K562 (cell line): Measurements from ENCODE around the gene NSDHL. TPM values are rescaled to one million over a fixed set of nuclear protein-coding genes. Genes with fewer than 3 reads are reported as not detected.

ENCODE experiments used
- BCOR ChIP-seq: fragments of 450-650 bp; IDR thresholded peaks from 2 replicates; pipeline ENCODE4 v1.6.1; 2016
- BDP1 ChIP-seq: IDR thresholded peaks from 3 replicates; pipeline ENCODE4 v1.6.1; 2011; ENCODE audit not compliant: insufficient read length, insufficient read depth
- CSDE1 ChIP-seq, 2 experiments: fragments of 450-650 bp; IDR thresholded peaks; 2 replicates each; pipeline ENCODE4 v1.6.1; 2016; ENCODE audit warnings: mild to moderate bottlenecking in 1 of 2
- CXXC5 ChIP-seq: fragments of 250-450 bp; sonication (Bioruptor Pico); IDR thresholded peaks from 2 replicates; pipeline ENCODE4 v1.8.0; 2022; ENCODE audit warnings: inconsistent platforms, mild to moderate bottlenecking, moderate library complexity
- GATAD2A ChIP-seq: fragments of 450-650 bp; IDR thresholded peaks from 2 replicates; pipeline ENCODE4 v1.6.1; 2017
- JUNB ChIP-seq: fragments of 450-650 bp; formaldehyde crosslinking; conservative IDR thresholded peaks from 2 replicates; pipeline ENCODE4 v1.4.0; 2020; ENCODE audit warnings: mild to moderate bottlenecking
- KLF1 ChIP-seq: fragments of 450-650 bp; IDR thresholded peaks from 2 replicates; pipeline ENCODE4 v1.6.1; 2016; ENCODE audit warnings: missing genetic modification characterization, missing compliant biosample characterization
- MXI1 ChIP-seq: IDR thresholded peaks from 2 replicates; pipeline ENCODE4 v1.6.1; 2011; ENCODE audit warnings: low read depth, mild to moderate bottlenecking, improper control_type of control experiment, low read length
- PHB ChIP-seq: fragments of 250-450 bp; sonication (Bioruptor Pico); IDR thresholded peaks from 2 replicates; pipeline ENCODE4 v1.5.0; 2021
- PHF21A ChIP-seq: fragments of 450-650 bp; IDR thresholded peaks from 2 replicates; pipeline ENCODE4 v1.6.1; 2017; ENCODE audit warnings: low read depth, borderline replicate concordance
- PML ChIP-seq: IDR thresholded peaks from 2 replicates; pipeline ENCODE4 v1.6.1; 2012; ENCODE audit warnings: low read length, inconsistent platforms
- POU5F1 ChIP-seq: fragments of 150-350 bp; IDR thresholded peaks from 2 replicates; pipeline ENCODE4 v1.6.1; 2014; ENCODE audit warnings: borderline replicate concordance, low read length, low read depth, mild to moderate bottlenecking; ENCODE audit not compliant: partially characterized antibody
- TBP ChIP-seq: optimal IDR thresholded peaks from 2 replicates; pipeline ENCODE3; 2011; ENCODE audit warnings: low read depth, low read length, improper control_type of control experiment
- XRCC3 ChIP-seq: fragments of 450-650 bp; IDR thresholded peaks from 2 replicates; pipeline ENCODE4 v1.6.1; 2017; ENCODE audit warnings: mild to moderate bottlenecking, moderate library complexity
- ZNF57 ChIP-seq: fragments of 450-650 bp; formaldehyde crosslinking; IDR thresholded peaks from 2 replicates; pipeline ENCODE4 v1.4.0; 2020; ENCODE audit warnings: mild to moderate bottlenecking, moderate library complexity
- ZNF79 ChIP-seq: fragments of 250-450 bp; sonication (Bioruptor Pico); IDR thresholded peaks from 2 replicates; pipeline ENCODE4 v1.4.0; 2020; ENCODE audit warnings: low read depth, mild to moderate bottlenecking, moderate library complexity
- polyA plus RNA-seq, 8 experiments: library from polyadenylated mRNA; depleted of rRNA in 4 of 8; stranded (reverse) in 5 of 8; unstranded in 3 of 8; fragments of >200 nt; fragmentation: Nextera tagmentation in 2 of 8; fragmentation: Illumina TruSeq in 1 of 8; extraction: Ambion mirVana in 2 of 8; extraction: Trizol in 1 of 8; gene quantifications; 2 replicates each; pipeline versions ENCODE4 v1.2.1 to v1.2.3, GENCODE V29; 2011 to 2014; ENCODE audit warnings: inconsistent platforms in 1 of 8, missing spikeins in 1 of 8
- total RNA-seq, 7 experiments: library from RNA; depleted of rRNA in 6 of 7; stranded (reverse); fragments of >200 nt in 6 of 7; fragmentation: Illumina TruSeq in 2 of 7; extraction: Trizol in 2 of 7; gene quantifications; 2 replicates each; pipeline versions ENCODE4 v1.2.1 to v1.2.3, GENCODE V29; 2011 to 2021; ENCODE audit warnings: low replicate concordance in 1 of 7
- TF ChIP-seq, protein P1 (sequence below): fragments of 450-650 bp; IDR thresholded peaks from 2 replicates; pipeline ENCODE4 v1.6.1; 2017; ENCODE audit warnings: mild to moderate bottlenecking, moderate library complexity
- TF ChIP-seq, protein P2 (sequence below): IDR thresholded peaks from 2 replicates; pipeline ENCODE4 v1.6.1; 2012; ENCODE audit warnings: low read depth, low read length, improper control_type of control experiment, borderline replicate concordance
- TF ChIP-seq, protein P3 (sequence below): fragments of 450-650 bp; IDR thresholded peaks from 2 replicates; pipeline ENCODE4 v1.7.0; 2016; ENCODE audit warnings: borderline replicate concordance
- TF ChIP-seq, protein P4 (sequence below): fragments of 450-650 bp; conservative IDR thresholded peaks from 2 replicates; pipeline ENCODE4 v1.6.1; 2016; ENCODE audit warnings: missing genetic modification characterization, low read depth, mild to moderate bottlenecking, control low read depth, missing compliant biosample characterization
- TF ChIP-seq, protein P5 (sequence below): fragments of 250-450 bp; sonication (Bioruptor Pico); IDR thresholded peaks from 2 replicates; pipeline ENCODE4 v1.5.0; 2021
- TF ChIP-seq, protein P6 (sequence below): sonication (generic); formaldehyde crosslinking; IDR thresholded peaks from 2 replicates; pipeline ENCODE4 v1.8.0; 2022; ENCODE audit warnings: missing genetic modification reagents, mild to moderate bottlenecking, moderate library complexity, borderline replicate concordance

Gene NSDHL
- total and polyA plus RNA-seq, 9 of the 15 experiments (the other 6 are each of a cell fraction or from before 2014, with no cell fraction given) = 22.5 to 63.4 (median 40.8) TPM

DNA sequence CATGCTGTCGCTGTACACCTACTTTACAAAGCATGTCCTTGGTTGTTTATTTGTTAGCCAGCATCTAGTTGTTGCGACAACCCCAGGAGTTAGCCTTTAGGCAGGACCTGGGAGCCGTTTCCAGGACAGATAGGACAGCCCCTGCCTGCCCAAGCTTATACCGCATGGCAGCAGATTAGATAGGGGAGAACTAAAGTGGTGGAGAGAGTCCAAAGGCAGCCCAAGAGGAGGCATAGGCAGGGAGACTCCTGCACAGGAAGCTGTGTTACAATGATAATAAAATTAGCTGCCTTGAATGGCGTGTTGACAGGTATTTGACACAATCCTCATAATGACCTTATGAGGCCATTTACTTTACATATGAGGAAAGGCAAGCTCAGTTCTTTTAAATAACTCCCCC is 13.0 kb downstream of the NSDHL start (continued):
- TF ChIP-seq, protein P1, sequence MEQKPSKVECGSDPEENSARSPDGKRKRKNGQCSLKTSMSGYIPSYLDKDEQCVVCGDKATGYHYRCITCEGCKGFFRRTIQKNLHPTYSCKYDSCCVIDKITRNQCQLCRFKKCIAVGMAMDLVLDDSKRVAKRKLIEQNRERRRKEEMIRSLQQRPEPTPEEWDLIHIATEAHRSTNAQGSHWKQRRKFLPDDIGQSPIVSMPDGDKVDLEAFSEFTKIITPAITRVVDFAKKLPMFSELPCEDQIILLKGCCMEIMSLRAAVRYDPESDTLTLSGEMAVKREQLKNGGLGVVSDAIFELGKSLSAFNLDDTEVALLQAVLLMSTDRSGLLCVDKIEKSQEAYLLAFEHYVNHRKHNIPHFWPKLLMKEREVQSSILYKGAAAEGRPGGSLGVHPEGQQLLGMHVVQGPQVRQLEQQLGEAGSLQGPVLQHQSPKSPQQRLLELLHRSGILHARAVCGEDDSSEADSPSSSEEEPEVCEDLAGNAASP = no peak
- TF ChIP-seq, protein P2, sequence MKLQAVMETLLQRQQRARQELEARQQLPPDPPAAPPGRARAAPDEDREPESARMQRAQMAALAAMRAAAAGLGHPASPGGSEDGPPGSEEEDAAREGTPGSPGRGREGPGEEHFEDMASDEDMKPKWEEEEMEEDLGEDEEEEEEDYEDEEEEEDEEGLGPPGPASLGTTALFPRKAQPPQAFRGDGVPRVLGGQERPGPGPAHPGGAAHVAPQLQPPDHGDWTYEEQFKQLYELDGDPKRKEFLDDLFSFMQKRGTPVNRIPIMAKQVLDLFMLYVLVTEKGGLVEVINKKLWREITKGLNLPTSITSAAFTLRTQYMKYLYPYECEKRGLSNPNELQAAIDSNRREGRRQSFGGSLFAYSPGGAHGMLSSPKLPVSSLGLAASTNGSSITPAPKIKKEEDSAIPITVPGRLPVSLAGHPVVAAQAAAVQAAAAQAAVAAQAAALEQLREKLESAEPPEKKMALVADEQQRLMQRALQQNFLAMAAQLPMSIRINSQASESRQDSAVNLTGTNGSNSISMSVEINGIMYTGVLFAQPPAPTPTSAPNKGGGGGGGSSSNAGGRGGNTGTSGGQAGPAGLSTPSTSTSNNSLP = 0 out of 2 replicates have a peak, but pooled peaks have one; percentile 15
- TF ChIP-seq BCOR = no peak
- TF ChIP-seq, protein P3, sequence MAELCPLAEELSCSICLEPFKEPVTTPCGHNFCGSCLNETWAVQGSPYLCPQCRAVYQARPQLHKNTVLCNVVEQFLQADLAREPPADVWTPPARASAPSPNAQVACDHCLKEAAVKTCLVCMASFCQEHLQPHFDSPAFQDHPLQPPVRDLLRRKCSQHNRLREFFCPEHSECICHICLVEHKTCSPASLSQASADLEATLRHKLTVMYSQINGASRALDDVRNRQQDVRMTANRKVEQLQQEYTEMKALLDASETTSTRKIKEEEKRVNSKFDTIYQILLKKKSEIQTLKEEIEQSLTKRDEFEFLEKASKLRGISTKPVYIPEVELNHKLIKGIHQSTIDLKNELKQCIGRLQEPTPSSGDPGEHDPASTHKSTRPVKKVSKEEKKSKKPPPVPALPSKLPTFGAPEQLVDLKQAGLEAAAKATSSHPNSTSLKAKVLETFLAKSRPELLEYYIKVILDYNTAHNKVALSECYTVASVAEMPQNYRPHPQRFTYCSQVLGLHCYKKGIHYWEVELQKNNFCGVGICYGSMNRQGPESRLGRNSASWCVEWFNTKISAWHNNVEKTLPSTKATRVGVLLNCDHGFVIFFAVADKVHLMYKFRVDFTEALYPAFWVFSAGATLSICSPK = no peak
- no peak for TF ChIP-seq CSDE1 (IDR thresholded peaks at IDR 0.05)
- no peak for TF ChIP-seq BDP1
- no peak for TF ChIP-seq KLF1 (tag)
- no peak for TF ChIP-seq ZNF57 (CRISPR knock-in tag)
- no peak for TF ChIP-seq PHF21A
- no peak for TF ChIP-seq PHB
- TF ChIP-seq, protein P4, sequence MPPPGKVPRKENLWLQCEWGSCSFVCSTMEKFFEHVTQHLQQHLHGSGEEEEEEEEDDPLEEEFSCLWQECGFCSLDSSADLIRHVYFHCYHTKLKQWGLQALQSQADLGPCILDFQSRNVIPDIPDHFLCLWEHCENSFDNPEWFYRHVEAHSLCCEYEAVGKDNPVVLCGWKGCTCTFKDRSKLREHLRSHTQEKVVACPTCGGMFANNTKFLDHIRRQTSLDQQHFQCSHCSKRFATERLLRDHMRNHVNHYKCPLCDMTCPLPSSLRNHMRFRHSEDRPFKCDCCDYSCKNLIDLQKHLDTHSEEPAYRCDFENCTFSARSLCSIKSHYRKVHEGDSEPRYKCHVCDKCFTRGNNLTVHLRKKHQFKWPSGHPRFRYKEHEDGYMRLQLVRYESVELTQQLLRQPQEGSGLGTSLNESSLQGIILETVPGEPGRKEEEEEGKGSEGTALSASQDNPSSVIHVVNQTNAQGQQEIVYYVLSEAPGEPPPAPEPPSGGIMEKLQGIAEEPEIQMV = no peak
- TF ChIP-seq, protein P5, sequence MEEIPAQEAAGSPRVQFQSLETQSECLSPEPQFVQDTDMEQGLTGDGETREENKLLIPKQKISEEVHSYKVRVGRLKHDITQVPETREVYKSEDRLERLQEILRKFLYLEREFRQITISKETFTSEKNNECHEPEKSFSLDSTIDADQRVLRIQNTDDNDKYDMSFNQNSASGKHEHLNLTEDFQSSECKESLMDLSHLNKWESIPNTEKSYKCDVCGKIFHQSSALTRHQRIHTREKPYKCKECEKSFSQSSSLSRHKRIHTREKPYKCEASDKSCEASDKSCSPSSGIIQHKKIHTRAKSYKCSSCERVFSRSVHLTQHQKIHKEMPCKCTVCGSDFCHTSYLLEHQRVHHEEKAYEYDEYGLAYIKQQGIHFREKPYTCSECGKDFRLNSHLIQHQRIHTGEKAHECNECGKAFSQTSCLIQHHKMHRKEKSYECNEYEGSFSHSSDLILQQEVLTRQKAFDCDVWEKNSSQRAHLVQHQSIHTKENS (CRISPR knock-in tag) = no peak
- no peak for TF ChIP-seq ZNF79 (CRISPR knock-in tag)
- no peak for TF ChIP-seq GATAD2A
- TF ChIP-seq, protein P6, sequence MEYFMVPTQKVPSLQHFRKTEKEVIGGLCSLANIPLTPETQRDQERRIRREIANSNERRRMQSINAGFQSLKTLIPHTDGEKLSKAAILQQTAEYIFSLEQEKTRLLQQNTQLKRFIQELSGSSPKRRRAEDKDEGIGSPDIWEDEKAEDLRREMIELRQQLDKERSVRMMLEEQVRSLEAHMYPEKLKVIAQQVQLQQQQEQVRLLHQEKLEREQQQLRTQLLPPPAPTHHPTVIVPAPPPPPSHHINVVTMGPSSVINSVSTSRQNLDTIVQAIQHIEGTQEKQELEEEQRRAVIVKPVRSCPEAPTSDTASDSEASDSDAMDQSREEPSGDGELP (CRISPR knock-in tag) = 0 out of 2 replicates have a peak, but pooled peaks have one; percentile 43
- no peak for TF ChIP-seq XRCC3
- TF ChIP-seq JUNB = no peak
- TF ChIP-seq CXXC5 (CRISPR knock-in tag) = peak; percentile 20
- TF ChIP-seq PML = 0 out of 2 replicates have a peak, but pooled peaks have one; percentile 18
- peak; percentile 52; the same call in 1 of the 2 replicates for TF ChIP-seq MXI1
- TF ChIP-seq TBP = no peak
- no peak for TF ChIP-seq POU5F1
